ENCODE measurements around the gene FCHSD2. TPM values are rescaled to one million over a fixed set of nuclear protein-coding genes. Genes with fewer than 3 reads are reported as not detected.

Gene FCHSD2
- total and polyA plus RNA-seq, 2 donors (not counting 1 experiment from before 2014, with no cell fraction given), result 113 to 189 TPM

DNA sequence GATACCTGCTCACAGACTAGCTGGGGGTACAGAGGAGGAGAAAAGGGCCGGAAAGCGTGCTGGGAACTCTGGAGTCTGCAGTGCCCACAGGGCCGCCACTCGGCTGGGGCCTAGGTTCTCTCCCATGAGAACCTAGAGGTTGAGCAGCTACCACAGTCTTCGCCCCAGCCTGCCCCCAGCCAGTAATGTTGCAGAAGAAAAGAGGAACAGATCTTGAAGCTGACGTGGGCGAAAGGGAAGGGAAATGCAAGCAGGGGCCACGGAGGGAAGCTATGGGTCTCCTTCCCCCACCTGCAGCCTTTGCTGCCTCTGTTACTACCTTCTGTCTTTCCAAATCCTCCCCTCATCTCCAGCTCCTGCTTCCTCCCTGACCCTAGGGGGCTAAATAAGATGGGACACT, 47.2 kb upstream of the FCHSD2 start:
- peak overlapping the region; percentile 34 for H3K9ac ChIP-seq (ENCODE audit: low read length)

More for the DNA sequence above, 47.2 kb upstream of the FCHSD2 start:
- no peaks in the 10 kb centered on the region for H3K79me2 ChIP-seq (ENCODE audit: control insufficient read depth, insufficient read depth, low read length)
- Mint-ChIP-seq H3K4me3 (peak overlapping the region; percentile 58), H3K27ac (peak overlapping the region; percentile 90), H3K4me1 (peaks cover 54% of the 10 kb centered on the region), H3K9me3 (ENCODE audit: insufficient read depth) (no peaks in the 10 kb centered on the region), H3K27me3 (no peaks in the 10 kb centered on the region)
- H3K4me3 ChIP-seq (ENCODE audit: control extremely low read depth in 1 of 5, extremely low read depth in 1 of 5, insufficient read depth in 1 of 5, low read depth in 2 of 5, low read length in 4 of 5), result peak overlapping the region in 1 of 5 experiments; percentile 27
- no peaks in the 10 kb centered on the region for H3K27me3 ChIP-seq (replicated peaks in 1 of 4; ENCODE audit: control extremely low read depth in 1 of 4, control insufficient read depth in 3 of 4, insufficient read depth in 4 of 4, low read length in 3 of 4)
- peaks cover 23 to 59% of the 10 kb centered on the region in 2 donors for H3K4me1 ChIP-seq (ENCODE audit: control insufficient read depth in 2 of 2, insufficient read depth in 2 of 2, low read length in 2 of 2)
- H3K27ac ChIP-seq (ENCODE audit: low read length in 2 of 2), result peak overlapping the region; percentile 73 to 83
- peak; percentile 94 for ATAC-seq (ENCODE audit: low read depth)
- peak overlapping the region; percentile 80 for H2AFZ ChIP-seq (ENCODE audit: insufficient read depth, low read depth, low read length, poor library complexity, severe bottlenecking)
- no peaks in the 10 kb centered on the region for H4K20me1 ChIP-seq (ENCODE audit: control insufficient read depth, insufficient read depth, low read length, poor library complexity, severe bottlenecking)
- CTCF ChIA-PET, result interaction anchor here (0.6 to 8.1 kb wide), 26 partner anchors 9 to 468 kb away, joined by 3 to 281 read pairs (median 4); partner anchors contain the start of gene FCHSD2
- H3K36me3 ChIP-seq (replicated peaks in 1 of 2; ENCODE audit: control extremely low read depth in 1 of 2, control insufficient read depth in 1 of 2, extremely low read depth in 1 of 2, insufficient read depth in 2 of 2, low read length in 1 of 2), result no peaks in the 10 kb centered on the region
- peak; percentile 91 for DNase-seq
- peak overlapping the region; percentile 69 for H3K4me2 ChIP-seq (replicated peaks; ENCODE audit: low read depth, low read length, poor library complexity, severe bottlenecking)
- intact Hi-C loops (cut with micrococcal nuclease), result loop anchor here (1.0 to 2.0 kb wide), 3 partner anchors 25 to 100 kb away; no protein-coding TSS in a partner anchor
- TF ChIP-seq CTCF (IDR thresholded peaks at IDR 0.05), result no peak
- no peak for TF ChIP-seq EZH2 (IDR thresholded peaks at IDR 0.05; ENCODE audit: borderline replicate concordance, insufficient read depth, low read depth, low read length, poor library complexity, severe bottlenecking)
- POLR2A ChIA-PET, result interaction anchor here (0.5 to 1.4 kb wide), 3 partner anchors 47 to 444 kb away, joined by 4 to 5 read pairs (median 5); partner anchors contain the start of gene FCHSD2
- H3K9me3 ChIP-seq (ENCODE audit: control extremely low read depth in 1 of 3, control insufficient read depth in 2 of 3, insufficient read depth in 1 of 3, low read length in 2 of 3), result no peaks in the 10 kb centered on the region
- WGBS (ENCODE audit: insufficient coverage), result 0% methylated on average over 5 of the region's 8 CpGs

Measured in B cell (primary cell).